A549 (cell line): Measurements from ENCODE around the gene PTPRA. TPM values are rescaled to one million over a fixed set of nuclear protein-coding genes. Genes with fewer than 3 reads are reported as not detected.

Source experiments
- ATAC-seq, 2 experiments: fragments of 200-7000 bp in 1 of 2; fragments of >200 bp in 1 of 2; cut with Nextera tagmentation in 1 of 2; cut with Tn5 transposase in 1 of 2; 3 replicates each; pipeline versions ENCODE4 v1.8.0 to v1.9.1; 2018 to 2020; ENCODE audit warnings: mild to moderate bottlenecking in 1 of 2, moderate library complexity in 1 of 2
- CTCF ChIA-PET: fragments of 300-600 bp; sonication (Branson Sonifier 250); formaldehyde crosslinking; extraction: SDS; loops from one replicate; lab custom pipeline; 2021; ENCODE audit warnings: antibody characterized with exemption, inconsistent platforms; lab: Yijun Ruan, JAX
- POLR2A ChIA-PET: fragments of 350-600 bp; formaldehyde crosslinking; extraction: SDS; loops from one replicate; lab custom pipeline; 2021; ENCODE audit warnings: antibody characterized with exemption, inconsistent platforms; lab: Yijun Ruan, JAX
- DNase-seq, 2 experiments: peaks; one replicate each; pipeline versions ENCODE4 v3.0.0 to v3.0.0-alpha.2; 2011 to 2016; ENCODE audit warnings: low read depth in 1 of 2, low spot score in 1 of 2
- FAIRE-seq: peaks from 2 replicates; lab custom pipeline; 2011; peaks lifted over from hg19 to GRCh38; lab: Jason Lieb, UNC
- H3K27ac ChIP-seq, 2 experiments: fragments of >200 bp; sonication (Bioruptor Twin); formaldehyde crosslinking; 3 replicates each; pipeline ENCODE4 v1.5.1; 2016 to 2017
- H3K4me1 ChIP-seq: fragments of >200 bp; sonication (Bioruptor Twin); formaldehyde crosslinking; 3 replicates; pipeline ENCODE4 v1.6.1; 2016
- H3K4me2 ChIP-seq: fragments of >200 bp; sonication (Bioruptor Twin); formaldehyde crosslinking; 3 replicates; pipeline ENCODE4 v1.6.1; 2016
- H3K4me3 ChIP-seq: fragments of >200 bp; sonication (Bioruptor Twin); formaldehyde crosslinking; 3 replicates; pipeline ENCODE4 v1.5.1; 2016
- H3K9me3 ChIP-seq: fragments of >200 bp; sonication (Bioruptor Twin); formaldehyde crosslinking; 3 replicates; pipeline ENCODE4 v1.6.1; 2016
- BHLHE40 ChIP-seq: IDR thresholded peaks from 2 replicates; pipeline ENCODE4 v1.6.1; 2012; ENCODE audit warnings: low read depth, low read length, inconsistent platforms
- CBX2 ChIP-seq: fragments of 200-600 bp; sonication (generic); IDR thresholded peaks from 2 replicates; pipeline ENCODE4 v1.6.1; 2016; ENCODE audit warnings: low read depth, mild to moderate bottlenecking, borderline replicate concordance
- CBX8 ChIP-seq: fragments of 200-600 bp; sonication (generic); IDR thresholded peaks from 2 replicates; pipeline ENCODE4 v1.6.1; 2016
- EHMT2 ChIP-seq: fragments of 200-600 bp; sonication (generic); IDR thresholded peaks from 2 replicates; pipeline ENCODE4 v1.6.1; 2016; ENCODE audit warnings: antibody characterized with exemption, low read depth, mild to moderate bottlenecking, moderate library complexity
- EP300 ChIP-seq, 2 experiments: fragments of >200 bp; sonication (Bioruptor Twin); formaldehyde crosslinking; IDR thresholded peaks; 2 replicates in 1 of 2; 3 replicates in 1 of 2; pipeline ENCODE4 v1.6.1; 2016 to 2017
- FOSL2 ChIP-seq, 2 experiments: fragments of 450-650 bp in 1 of 2; fragments of >200 bp in 1 of 2; sonication (Bioruptor Twin) in 1 of 2; formaldehyde crosslinking; IDR thresholded peaks; 2 replicates each; pipeline versions ENCODE4 v1.5.0 to v1.6.1; 2016 to 2020; ENCODE audit warnings: mild to moderate bottlenecking in 1 of 2, moderate library complexity in 1 of 2
- FOXS1 ChIP-seq: fragments of 250-450 bp; sonication (Bioruptor Pico); IDR thresholded peaks from 2 replicates; pipeline ENCODE4 v1.5.0; 2020; ENCODE audit warnings: mild to moderate bottlenecking, moderate library complexity
- HDAC2 ChIP-seq: fragments of 200-600 bp; sonication (generic); IDR thresholded peaks from 2 replicates; pipeline ENCODE4 v1.6.1; 2016
- MAFK ChIP-seq: fragments of 450-650 bp; IDR thresholded peaks from 2 replicates; pipeline ENCODE4 v1.6.1; 2014; ENCODE audit not compliant: partially characterized antibody
- MAZ ChIP-seq: fragments of 150-350 bp; IDR thresholded peaks from 2 replicates; pipeline ENCODE4 v1.6.1; 2014; ENCODE audit warnings: antibody characterized with exemption, low read depth, low read length, borderline replicate concordance
- NR3C1 ChIP-seq: fragments of >200 bp; sonication (Bioruptor Twin); formaldehyde crosslinking; IDR thresholded peaks from 3 replicates; pipeline ENCODE4 v1.6.1; 2017
- POLR2AphosphoS2 ChIP-seq: conservative IDR thresholded peaks from 2 replicates; pipeline ENCODE4 v1.6.1; 2012; ENCODE audit warnings: low read length, improper control_type of control experiment, inconsistent platforms
- RAD21 ChIP-seq, 2 experiments: fragments of >200 bp in 1 of 2; sonication (Bioruptor Twin) in 1 of 2; formaldehyde crosslinking in 1 of 2; IDR thresholded peaks in 1 of 2; conservative IDR thresholded peaks in 1 of 2; 2 replicates in 1 of 2; 3 replicates in 1 of 2; pipeline ENCODE4 v1.6.1; 2012 to 2018; ENCODE audit warnings: inconsistent platforms in 1 of 2
- REST ChIP-seq: fragments of 200-600 bp; sonication (generic); IDR thresholded peaks from 2 replicates; pipeline ENCODE4 v1.6.1; 2016; ENCODE audit warnings: antibody characterized with exemption, mild to moderate bottlenecking, moderate library complexity
- RFX5 ChIP-seq: fragments of 450-650 bp; IDR thresholded peaks from 2 replicates; pipeline ENCODE4 v1.7.1; 2014; ENCODE audit warnings: antibody characterized with exemption, mild to moderate bottlenecking, moderate library complexity
- SMC3 ChIP-seq: fragments of >200 bp; sonication (Bioruptor Twin); formaldehyde crosslinking; IDR thresholded peaks from 3 replicates; pipeline ENCODE4 v1.6.1; 2018; ENCODE audit warnings: inconsistent platforms
- SREBF2 ChIP-seq: fragments of 450-650 bp; IDR thresholded peaks from 2 replicates; pipeline ENCODE4 v1.6.1; 2014; ENCODE audit warnings: mild to moderate bottlenecking, moderate library complexity
- USF2 ChIP-seq: fragments of 450-650 bp; IDR thresholded peaks from 2 replicates; pipeline ENCODE4 v1.6.1; 2014; ENCODE audit warnings: antibody characterized with exemption
- ZFP36 ChIP-seq: fragments of 450-650 bp; IDR thresholded peaks from 2 replicates; pipeline ENCODE4 v1.6.1; 2014; ENCODE audit warnings: borderline replicate concordance; ENCODE audit not compliant: partially characterized antibody
- ZSCAN20 ChIP-seq: fragments of 250-450 bp; sonication (Bioruptor Pico); IDR thresholded peaks from 2 replicates; pipeline ENCODE4 v1.8.0; 2022; ENCODE audit warnings: mild to moderate bottlenecking, moderate library complexity
- WGBS: methylation state at CpG from one replicate; pipeline ENCODE4 v1.1.6; 2017; ENCODE audit errors: missing lambda C conversion rate; 5-methylcytosine and 5-hydroxymethylcytosine counted together
- polyA plus RNA-seq, 4 experiments: library from polyadenylated mRNA; depleted of rRNA in 3 of 4; stranded (reverse); fragments of >200 nt; fragmentation: RNase III in 1 of 4; extraction: RNeasy Plus Mini Kit Qiagen cat#74134 plus additional on column Dnase treatment in 1 of 4; gene quantifications; 2 replicates in 3 of 4; 3 replicates in 1 of 4; pipeline ENCODE4 v1.2.3, GENCODE V29; 2011 to 2017
- TF ChIP-seq, protein P1 (sequence below): IDR thresholded peaks from 2 replicates; pipeline ENCODE4 v1.6.1; 2012; ENCODE audit warnings: low read depth, borderline replicate concordance

PTPRA gene
- polyA plus RNA-seq, 2 of the 4 experiments (the other 2 are of a cell fraction), result 29.2 to 83.2 TPM

GRCh38 chr20:2922957-2923356, 49.7 kb downstream of the PTPRA start:
- no peak for DNase-seq
- Histone ChIP-seq H3K4me3 (no peak overlapping the region), H3K9me3 (no peaks in the 10 kb centered on the region), H3K27ac (no peak overlapping the region), H3K4me2 (no peak overlapping the region), H3K4me1 (peaks cover 27% of the 10 kb centered on the region)
- no peak for TF ChIP-seq HDAC2
- no peak for TF ChIP-seq SMC3
- no peak for TF ChIP-seq BHLHE40
- TF ChIP-seq, protein P1, sequence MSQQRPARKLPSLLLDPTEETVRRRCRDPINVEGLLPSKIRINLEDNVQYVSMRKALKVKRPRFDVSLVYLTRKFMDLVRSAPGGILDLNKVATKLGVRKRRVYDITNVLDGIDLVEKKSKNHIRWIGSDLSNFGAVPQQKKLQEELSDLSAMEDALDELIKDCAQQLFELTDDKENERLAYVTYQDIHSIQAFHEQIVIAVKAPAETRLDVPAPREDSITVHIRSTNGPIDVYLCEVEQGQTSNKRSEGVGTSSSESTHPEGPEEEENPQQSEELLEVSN, result no peak
- TF ChIP-seq MAZ, result no peak
- TF ChIP-seq FOXS1 (CRISPR knock-in tag), result no peak
- TF ChIP-seq EP300 (IDR thresholded peaks at IDR 0.05), result no peak
- ATAC-seq, result no peak
- POLR2A ChIA-PET, result interaction anchor here (0.6 kb wide), 1 partner anchor 109 kb away, joined by 3 read pairs; no protein-coding TSS in a partner anchor
- FAIRE-seq, result no peak
- CTCF ChIA-PET, result interaction anchor here (0.7 to 1.5 kb wide), 5 partner anchors 9 to 78 kb away, joined by 3 to 5 read pairs (median 5); no protein-coding TSS in a partner anchor

DNA sequence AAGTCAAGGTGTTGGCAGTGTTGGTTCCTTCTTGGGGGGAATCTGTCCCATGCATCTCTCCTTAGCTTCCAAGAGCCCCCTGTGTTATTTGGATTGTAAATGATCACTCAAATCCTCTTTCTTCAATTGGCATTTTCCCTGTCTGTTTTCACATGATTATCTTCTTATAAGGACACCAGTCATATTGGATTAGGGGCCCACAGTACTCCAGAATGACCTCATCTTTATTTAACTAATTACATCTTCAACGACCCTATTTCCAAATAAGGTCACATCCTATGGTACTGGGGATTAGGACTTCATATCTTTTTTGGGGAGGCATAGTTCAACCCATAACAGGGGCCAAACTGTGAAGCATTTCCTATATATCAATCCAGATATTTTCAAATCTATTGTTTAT, 57.3 kb downstream of the PTPRA start:
- FAIRE-seq (no peak), ATAC-seq (no peak), DNase-seq (no peak)
- 58% methylated on average over 1 of the region's 1 CpG for WGBS
- H3K4me2 ChIP-seq, result no peak overlapping the region
- 0 out of 3 replicates have a peak, but pooled peaks cover 5% of the 10 kb centered on the region for H3K4me1 ChIP-seq
- TF ChIP-seq CBX8 (no peak), USF2 (no peak), POLR2AphosphoS2 (no peak), ZSCAN20 (no peak), HDAC2 (no peak), EP300 (IDR thresholded peaks at IDR 0.05) (no peak), EHMT2 (no peak), FOSL2 (IDR thresholded peaks at IDR 0.05) (no peak), FOSL2 (CRISPR knock-in tag; IDR thresholded peaks at IDR 0.05) (no peak)
- H3K4me3 ChIP-seq, result no peak overlapping the region
- no peaks in the 10 kb centered on the region for H3K9me3 ChIP-seq
- no peak overlapping the region for H3K27ac ChIP-seq
- ChIA-PET CTCF (interaction anchor here (0.6 to 0.7 kb wide), 3 partner anchors 216 to 882 kb away, joined by 3 read pairs; no protein-coding TSS in a partner anchor), POLR2A (no interaction called here)

DNA sequence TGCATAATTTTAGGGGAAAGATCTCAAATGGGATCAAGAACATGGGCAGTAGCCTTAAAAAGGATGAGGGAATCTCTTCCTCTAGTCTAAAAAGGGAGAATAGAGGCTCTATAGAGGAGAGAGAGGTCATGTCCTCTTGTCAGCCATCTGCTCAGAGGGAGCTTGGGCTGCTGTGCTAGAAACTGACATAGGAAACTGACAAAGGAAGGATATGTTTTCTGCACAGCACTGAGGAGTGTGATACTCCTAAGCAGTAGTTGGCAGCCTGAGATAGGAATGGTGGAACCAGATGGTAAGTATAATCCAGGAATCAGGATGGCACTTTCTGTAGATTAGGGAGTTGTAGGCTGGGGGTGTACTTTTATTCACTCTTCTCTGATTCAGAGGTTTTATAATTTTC, 59.2 kb downstream of the PTPRA start:
- FAIRE-seq, result peak; percentile 54
- Histone ChIP-seq H3K4me3 (no peak overlapping the region), H3K4me1 (no peaks in the 10 kb centered on the region), H3K9me3 (no peaks in the 10 kb centered on the region), H3K27ac (no peak overlapping the region), H3K4me2 (no peak overlapping the region)
- ChIA-PET CTCF (interaction anchor here (0.9 to 1.6 kb wide), 5 partner anchors 9 to 18 kb away, joined by 3 to 6 read pairs (median 4); no protein-coding TSS in a partner anchor), POLR2A (no interaction called here)
- no peak for DNase-seq
- no peak for ATAC-seq
- TF ChIP-seq EHMT2, result no peak
- no peak for TF ChIP-seq SMC3
- no peak for TF ChIP-seq RAD21 (conservative IDR thresholded peaks at IDR 0.05 in 1 of 2, IDR thresholded peaks at IDR 0.05 in 1 of 2)
- TF ChIP-seq CBX2, result no peak
- no peak for TF ChIP-seq FOXS1 (CRISPR knock-in tag)
- TF ChIP-seq ZFP36, result no peak
- TF ChIP-seq NR3C1, result no peak
- no peak for TF ChIP-seq MAFK
- TF ChIP-seq MAZ, result no peak
- TF ChIP-seq RFX5, result no peak
- TF ChIP-seq SREBF2, result no peak
- no peak for TF ChIP-seq REST
- TF ChIP-seq POLR2AphosphoS2, result no peak
- TF ChIP-seq, all 56 proteins: peak for 0
